HCT116 (cell line): ENCODE results near the gene C1S. TPM values are rescaled to one million over a fixed set of nuclear protein-coding genes. Genes with fewer than 3 reads are reported as not detected.

Experiments used
- ATAC-seq: fragments of 200-7000 bp; cut with Tn5 transposase; 2 replicates; pipeline ENCODE4 v1.9.1; 2020; ENCODE audit warnings: mild to moderate bottlenecking, moderate library complexity
- BruUV-seq: library from RNA; stranded (reverse); fragments of 400-500 nt; replicated peaks from 2 replicates; lab custom pipeline; 2021; lab: Mats Ljungman, UMichigan
- CTCF ChIA-PET: fragments of 300-600 bp; sonication (Branson Sonifier 250); formaldehyde crosslinking; loops from one replicate; lab custom pipeline; 2021; ENCODE audit warnings: antibody characterized with exemption; lab: Charles Lee
- POLR2A ChIA-PET: fragments of 300-600, 350-600 bp; sonication (Branson Sonifier 250); formaldehyde crosslinking; loops from one replicate; lab custom pipeline; 2021; ENCODE audit warnings: antibody characterized with exemption; lab: Charles Lee
- RAD21 ChIA-PET, 2 experiments: fragments of 300-600 bp; sonication (Branson Sonifier 250); formaldehyde crosslinking; loops; one replicate each; lab custom pipeline; 2023; ENCODE audit warnings: low total read pairs in 2 of 2; ENCODE audit not compliant: uncharacterized antibody in 2 of 2, unreplicated experiment in 2 of 2, low non-redundant PET in 1 of 2; lab: Charles Lee
- DNase-seq: peaks from one replicate; pipeline ENCODE4 v3.0.0-alpha.2; 2010; ENCODE audit warnings: low read depth, low spot score
- H2AFZ ChIP-seq: fragments of 200-600 bp; shearing (Covaris generic), sonication (generic); 2 replicates; pipeline ENCODE4 v1.6.1; 2017; ENCODE audit warnings: low read depth, mixed run types, mixed read lengths, antibody characterized with exemption, low read length; ENCODE audit not compliant: poor library complexity, severe bottlenecking
- H3K27ac ChIP-seq: 2 replicates; pipeline ENCODE4 v1.5.1; 2012; ENCODE audit warnings: low read depth, low read length
- H3K27me3 ChIP-seq: fragments of 200-600 bp; sonication (generic); 2 replicates; pipeline ENCODE4 v1.6.1; 2016; ENCODE audit warnings: mixed run types, low read length, mixed read lengths; ENCODE audit not compliant: insufficient read depth
- H3K36me3 ChIP-seq, 2 experiments: fragments of 200-500 bp in 1 of 2; fragments of 200-600 bp in 1 of 2; sonication (Bioruptor generic) in 1 of 2; sonication (generic) in 1 of 2; 2 replicates each; pipeline versions ENCODE4 v1.5.1 to v1.6.1; 2014 to 2016; ENCODE audit warnings: low read length in 2 of 2, inconsistent platforms in 1 of 2, mixed read lengths in 1 of 2, mixed run types in 1 of 2; ENCODE audit not compliant: insufficient read depth in 2 of 2, control insufficient read depth in 1 of 2
- H3K4me1 ChIP-seq, 2 experiments: fragments of 200-600 bp in 1 of 2; sonication (generic) in 1 of 2; 2 replicates each; pipeline versions ENCODE4 v1.5.1 to v1.6.1; 2012 to 2017; ENCODE audit warnings: low read length in 2 of 2, inconsistent platforms in 1 of 2, mild to moderate bottlenecking in 1 of 2, mixed read lengths in 1 of 2, mixed run types in 1 of 2, moderate library complexity in 1 of 2; ENCODE audit not compliant: insufficient read depth in 2 of 2, control insufficient read depth in 1 of 2
- H3K4me2 ChIP-seq: fragments of 200-600 bp; sonication (generic); 2 replicates; pipeline ENCODE4 v1.6.1; 2017; ENCODE audit warnings: mixed run types, low read length, mixed read lengths
- H3K4me3 ChIP-seq, 2 experiments: fragments of 200-600 bp in 1 of 2; sonication (generic) in 1 of 2; replicated peaks in 1 of 2; 2 replicates each; pipeline ENCODE4 v1.5.1; 2011 to 2016; ENCODE audit warnings: low read length in 2 of 2, control low read depth in 1 of 2, low read depth in 1 of 2, mild to moderate bottlenecking in 1 of 2, mixed read lengths in 1 of 2, mixed run types in 1 of 2
- H3K79me2 ChIP-seq: fragments of 200-600 bp; sonication (generic); 2 replicates; pipeline ENCODE4 v1.6.1; 2017; ENCODE audit warnings: mild to moderate bottlenecking, mixed run types, low read length, moderate library complexity, mixed read lengths; ENCODE audit not compliant: insufficient read depth
- H3K9ac ChIP-seq: fragments of 200-600 bp; sonication (generic); 2 replicates; pipeline ENCODE4 v1.6.1; 2016; ENCODE audit warnings: low read length, mixed read lengths
- H3K9me2 ChIP-seq: fragments of 200-600 bp; sonication (generic), shearing (Covaris generic); 2 replicates; pipeline ENCODE4 v1.6.1; 2017; ENCODE audit warnings: mixed run types, mild to moderate bottlenecking, moderate library complexity; ENCODE audit not compliant: insufficient read depth
- H3K9me3 ChIP-seq, 2 experiments: fragments of 200-500 bp in 1 of 2; fragments of 200-600 bp in 1 of 2; sonication (Bioruptor generic) in 1 of 2; sonication (generic) in 1 of 2; 2 replicates each; pipeline ENCODE4 v1.6.1; 2014 to 2017; ENCODE audit warnings: low read length in 2 of 2, mixed read lengths in 2 of 2, inconsistent platforms in 1 of 2, low read depth in 1 of 2, mild to moderate bottlenecking in 1 of 2, mixed run types in 1 of 2, moderate library complexity in 1 of 2; ENCODE audit not compliant: control insufficient read depth in 1 of 2, insufficient read depth in 1 of 2
- H4K20me1 ChIP-seq: fragments of 200-600 bp; sonication (generic), shearing (Covaris generic); 2 replicates; pipeline ENCODE4 v1.6.1; 2017; ENCODE audit warnings: mixed run types, mild to moderate bottlenecking, moderate library complexity; ENCODE audit not compliant: insufficient read depth
- ATF3 ChIP-seq: IDR thresholded peaks from 2 replicates; pipeline ENCODE4 v1.6.1; 2012
- CEBPB ChIP-seq: IDR thresholded peaks from 2 replicates; pipeline ENCODE4 v1.6.1; 2012; ENCODE audit warnings: low read depth
- EGR1 ChIP-seq: IDR thresholded peaks from 2 replicates; pipeline ENCODE4 v1.6.1; 2012; ENCODE audit warnings: low read depth
- ELF1 ChIP-seq: IDR thresholded peaks from 2 replicates; pipeline ENCODE4 v1.6.1; 2012; ENCODE audit warnings: low read depth, borderline replicate concordance
- POLR2A ChIP-seq: IDR thresholded peaks from 2 replicates; pipeline ENCODE4 v1.7.0; 2011; ENCODE audit warnings: borderline replicate concordance; ENCODE audit not compliant: insufficient read depth, insufficient read length; ENCODE audit errors: extremely low read depth
- REST ChIP-seq: IDR thresholded peaks from 2 replicates; pipeline ENCODE4 v1.6.1; 2012; ENCODE audit warnings: low read depth
- SRF ChIP-seq: IDR thresholded peaks from 2 replicates; pipeline ENCODE4 v1.6.1; 2012; ENCODE audit warnings: low read depth
- YY1 ChIP-seq: IDR thresholded peaks from 2 replicates; pipeline ENCODE4 v1.6.1; 2011; ENCODE audit warnings: low read length, low read depth, moderate library complexity, mild to moderate bottlenecking; ENCODE audit not compliant: insufficient replicate concordance; ENCODE audit errors: extremely low read depth
- intact Hi-C: fragments of 100-400 bp; cut with micrococcal nuclease; formaldehyde crosslinking; loops from 2 replicates; pipeline ENCODE4 v1.10.0; 2022
- total RNA-seq: library from RNA; stranded (reverse); gene quantifications from one replicate; pipeline ENCODE4 v1.2.1, GENCODE V29; 2021; ENCODE audit not compliant: unreplicated experiment

The C1S gene
- total RNA-seq, 1 experiment from 2014 or later: 2.4 TPM

GRCh38 chr12:7075518-7075917 is 15.0 kb downstream of the C1S start:
- Histone ChIP-seq H4K20me1 (no peaks in the 10 kb centered on the region), H2AFZ (no peak overlapping the region), H3K9ac (no peak overlapping the region), H3K4me2 (no peak overlapping the region), H3K9me3 (no peaks in the 10 kb centered on the region), H3K4me1 (peaks cover 2 to 7% of the 10 kb centered on the region in 2 experiments; a peak in 2 of 4 replicates), H3K4me3 (no peak overlapping the region), H3K27ac (no peak overlapping the region), H3K36me3 (no peaks in the 10 kb centered on the region), H3K27me3 (no peaks in the 10 kb centered on the region), H3K9me2 (no peaks in the 10 kb centered on the region), H3K79me2 (no peaks in the 10 kb centered on the region)
- BruUV-seq: no TSS peak
- DNase-seq: no peak
- ChIA-PET POLR2A (no interaction called here), RAD21 (no interaction called here), CTCF (no interaction called here)
- intact Hi-C loops: no loop called here
- TF ChIP-seq SRF (no peak), CEBPB (no peak), ELF1 (no peak), EGR1 (no peak), REST (no peak), YY1 (no peak), POLR2A (no peak), ATF3 (no peak)
- no peak for ATAC-seq
